ENCODE data around the gene SLC35B4.

- TF ChIP-seq POLR2A (IDR thresholded peaks at IDR 0.05) (no peak), CTCF (IDR thresholded peaks at IDR 0.05) (no peak)
Observed at GRCh38 chr7:134353411-134353810, 36.7 kb upstream of the SLC35B4 start.

Measured in uterus (tissue), 2 donors.